Mononuclear cell (primary cell): ENCODE results near the gene OGFOD1. TPM values are rescaled to one million over a fixed set of nuclear protein-coding genes. Genes with fewer than 3 reads are reported as not detected.

Experiments
- H3K27me3 ChIP-seq: 2 replicates; pipeline ENCODE4 v1.6.0; 2011; ENCODE audit warnings: low read length, control low read depth; ENCODE audit not compliant: insufficient read depth
- H3K4me1 ChIP-seq: 2 replicates; pipeline ENCODE4 v1.5.1; 2011; ENCODE audit warnings: mild to moderate bottlenecking, low read length, control low read depth; ENCODE audit not compliant: insufficient read depth
- H3K4me3 ChIP-seq: 2 replicates; pipeline ENCODE4 v1.5.1; 2011; ENCODE audit warnings: mild to moderate bottlenecking, low read length, moderate library complexity
- H3K9me3 ChIP-seq: 2 replicates; pipeline ENCODE4 v1.5.1; 2011; ENCODE audit warnings: low read depth, mild to moderate bottlenecking, control low read depth, low read length
- total RNA-seq: library from RNA; depleted of rRNA; stranded (reverse); fragments of >200 nt; gene quantifications from one replicate; pipeline ENCODE4 v1.2.3, GENCODE V29; 2012

The OGFOD1 gene
- total RNA-seq, 1 donor, result 20.6 TPM

DNA sequence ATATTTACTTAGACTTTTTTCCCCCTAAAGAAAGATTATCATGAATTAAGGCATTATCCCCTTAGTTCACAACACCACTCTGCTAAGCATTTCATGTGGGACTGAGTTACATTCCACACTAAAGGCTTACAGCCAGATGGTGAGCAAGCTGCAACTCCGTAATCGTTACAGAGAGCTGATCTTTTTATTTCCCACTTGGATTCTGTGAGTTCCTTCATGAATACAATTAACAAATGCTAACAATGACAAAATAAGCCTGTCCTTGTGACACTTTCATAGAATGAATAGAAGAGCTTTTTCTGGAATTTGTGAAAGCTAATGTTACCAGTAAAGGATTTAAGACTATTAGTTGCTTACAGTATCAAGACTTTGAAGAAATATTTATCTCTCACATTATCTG, 8.7 kb downstream of the OGFOD1 start:
- H3K27me3 ChIP-seq, result no peaks in the 10 kb centered on the region
- H3K4me3 ChIP-seq, result no peak overlapping the region
- H3K9me3 ChIP-seq, result no peaks in the 10 kb centered on the region
- H3K4me1 ChIP-seq, result no peaks in the 10 kb centered on the region

DNA sequence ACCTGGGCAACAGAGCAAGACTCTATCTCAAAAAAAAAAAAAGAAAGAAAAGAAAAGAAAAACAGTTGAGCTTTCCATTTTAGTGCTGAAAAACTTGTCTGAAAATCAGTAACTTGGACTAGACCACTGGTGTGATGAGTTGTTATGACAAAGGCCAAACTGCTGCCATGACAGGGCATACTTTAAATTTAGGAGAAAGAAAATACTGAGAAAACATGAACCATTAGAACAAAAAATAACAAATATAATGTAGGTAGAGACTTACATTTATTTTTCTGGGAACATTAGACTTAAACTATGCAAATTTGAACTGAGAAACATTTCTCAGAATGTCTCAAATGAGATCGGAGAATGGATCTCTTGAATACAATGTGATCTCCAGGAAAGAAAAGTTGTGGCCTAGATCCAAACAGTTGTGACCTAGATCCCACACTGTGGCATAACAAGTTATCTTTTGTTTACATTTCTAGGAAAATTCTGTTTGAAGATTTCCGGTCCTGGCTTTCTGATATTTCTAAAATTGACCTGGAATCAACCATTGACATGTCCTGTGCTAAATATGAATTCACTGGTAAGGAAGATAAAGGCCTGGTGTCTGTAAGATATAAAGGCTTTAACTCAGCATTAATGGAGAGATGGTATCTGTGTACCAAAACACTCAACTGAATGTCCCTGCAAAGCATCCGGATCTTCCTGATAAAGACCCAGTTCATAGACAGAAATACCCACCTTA, 10.9 kb downstream of the OGFOD1 start:
- no peaks in the 10 kb centered on the region for H3K4me1 ChIP-seq
- H3K4me3 ChIP-seq, result no peak overlapping the region
- H3K9me3 ChIP-seq, result no peaks in the 10 kb centered on the region
- H3K27me3 ChIP-seq, result no peaks in the 10 kb centered on the region

DNA sequence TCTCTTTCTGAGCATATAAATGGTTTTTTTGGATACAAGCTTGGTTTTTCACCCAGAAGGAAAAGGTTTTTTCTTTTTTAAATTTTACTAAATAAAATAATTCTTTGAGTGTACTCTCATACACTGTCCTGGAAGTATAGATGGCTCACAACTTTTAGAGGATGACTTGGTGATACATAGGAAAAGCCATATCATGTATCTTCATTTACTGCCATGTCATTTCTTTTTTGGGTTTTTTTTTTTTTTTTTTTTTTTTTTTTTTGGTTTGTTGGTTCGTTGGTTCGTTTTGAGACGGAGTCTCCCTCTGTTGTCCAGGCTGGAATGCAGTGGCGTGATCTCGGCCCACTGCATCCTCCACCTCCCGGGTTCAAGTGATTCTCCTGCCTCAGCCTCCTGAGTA, 11.8 kb downstream of the OGFOD1 start:
- no peak overlapping the region for H3K4me3 ChIP-seq
- H3K9me3 ChIP-seq, result no peaks in the 10 kb centered on the region
- no peaks in the 10 kb centered on the region for H3K27me3 ChIP-seq
- no peaks in the 10 kb centered on the region for H3K4me1 ChIP-seq

DNA sequence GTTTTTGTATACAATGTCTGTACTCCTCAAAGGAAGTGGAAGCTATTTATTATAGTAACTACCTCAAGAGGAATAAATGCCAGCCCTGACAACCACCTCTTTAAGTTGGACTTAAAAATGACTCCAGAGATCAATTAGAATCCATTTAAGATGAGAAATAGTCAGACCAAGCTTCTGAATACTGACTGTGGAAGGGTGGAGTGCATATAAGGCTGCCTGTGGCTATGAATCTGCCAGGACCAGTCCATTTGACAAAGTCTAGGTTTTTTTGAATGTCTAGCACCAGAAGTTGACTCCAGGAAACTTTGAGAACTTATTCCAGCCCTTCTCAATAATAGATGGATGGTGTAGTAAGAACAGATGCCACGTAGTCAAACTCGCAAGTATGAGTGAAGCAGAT, 15.0 kb downstream of the OGFOD1 start:
- Histone ChIP-seq H3K27me3 (no peaks in the 10 kb centered on the region), H3K4me1 (no peaks in the 10 kb centered on the region), H3K4me3 (no peak overlapping the region), H3K9me3 (no peaks in the 10 kb centered on the region)

DNA sequence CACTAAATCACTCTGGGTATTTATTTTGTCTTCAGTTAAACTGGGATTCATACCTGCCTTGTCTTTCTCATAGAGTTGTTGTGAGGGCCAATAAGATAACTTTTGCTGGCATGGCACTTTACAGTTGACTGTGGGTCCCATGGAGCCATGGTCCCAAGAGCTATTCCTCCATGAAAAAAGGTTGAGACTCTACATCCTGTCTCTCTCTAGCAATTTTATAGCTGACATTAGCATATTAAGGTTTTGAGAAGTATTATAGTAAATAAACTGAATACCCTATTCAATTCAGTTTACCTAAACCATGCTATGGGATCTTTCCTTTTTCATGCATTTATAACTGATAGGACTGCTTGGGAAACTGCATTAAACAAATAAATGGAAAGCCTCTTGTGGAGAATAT, 17.4 kb downstream of the OGFOD1 start:
- Histone ChIP-seq H3K27me3 (no peaks in the 10 kb centered on the region), H3K9me3 (no peaks in the 10 kb centered on the region), H3K4me3 (no peak overlapping the region), H3K4me1 (no peaks in the 10 kb centered on the region)

DNA sequence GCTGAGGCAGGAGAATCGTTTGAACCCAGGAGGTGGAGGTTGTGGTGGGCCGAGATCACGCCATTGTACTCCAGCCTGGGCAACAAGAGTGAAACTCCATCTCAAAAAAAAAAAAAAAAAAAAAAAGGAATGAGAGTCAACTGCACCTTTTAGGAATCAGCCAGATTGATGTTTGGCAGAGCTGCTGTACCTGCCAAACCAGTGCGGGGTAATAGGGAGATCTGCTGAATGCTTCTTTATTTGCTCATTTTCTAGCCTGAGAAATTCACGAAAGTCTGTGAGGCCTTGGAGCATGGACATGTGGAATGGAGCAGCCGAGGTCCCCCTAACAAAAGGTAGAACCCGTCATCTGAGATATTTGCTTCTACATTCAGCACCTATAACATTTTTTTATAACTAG, 18.4 kb downstream of the OGFOD1 start:
- no peaks in the 10 kb centered on the region for H3K9me3 ChIP-seq
- no peaks in the 10 kb centered on the region for H3K4me1 ChIP-seq
- H3K4me3 ChIP-seq, result no peak overlapping the region
- H3K27me3 ChIP-seq, result no peaks in the 10 kb centered on the region

DNA sequence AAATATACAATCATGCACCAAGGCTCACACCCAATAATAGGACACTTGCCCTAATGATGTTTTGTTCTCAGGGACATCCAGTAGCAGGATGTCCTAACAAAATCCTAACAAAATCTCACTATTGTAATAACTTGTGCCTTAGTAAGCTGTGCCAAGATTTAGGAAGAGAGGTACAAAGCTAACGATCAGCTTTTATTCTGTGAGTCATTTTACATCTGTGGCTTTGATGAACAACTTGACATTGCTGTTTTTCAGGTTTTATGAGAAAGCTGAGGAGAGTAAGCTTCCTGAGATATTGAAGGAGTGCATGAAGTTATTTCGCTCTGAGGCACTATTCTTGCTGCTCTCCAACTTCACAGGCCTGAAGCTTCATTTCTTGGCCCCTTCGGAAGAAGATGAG, 18.9 kb downstream of the OGFOD1 start:
- Histone ChIP-seq H3K27me3 (no peaks in the 10 kb centered on the region), H3K4me3 (no peak overlapping the region), H3K9me3 (no peaks in the 10 kb centered on the region), H3K4me1 (no peaks in the 10 kb centered on the region)

DNA sequence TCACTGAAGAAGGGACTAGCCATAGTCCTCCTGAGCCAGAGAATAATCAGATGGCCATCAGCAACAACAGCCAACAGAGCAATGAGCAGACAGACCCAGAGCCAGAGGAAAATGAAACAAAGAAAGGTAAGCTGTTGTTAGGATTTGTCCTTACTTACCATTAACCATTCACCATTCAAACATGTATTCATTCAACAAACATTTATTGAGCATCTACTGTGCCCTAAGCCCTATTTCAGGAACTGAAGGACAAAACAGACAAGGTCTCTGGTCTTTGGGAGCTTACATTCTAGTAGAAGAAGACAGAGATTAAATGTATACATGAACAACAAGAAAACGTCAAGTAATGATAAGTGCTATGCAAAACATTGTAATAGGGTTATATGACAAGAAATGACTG, 19.3 kb downstream of the OGFOD1 start:
- Histone ChIP-seq H3K4me3 (no peak overlapping the region), H3K9me3 (no peaks in the 10 kb centered on the region), H3K4me1 (no peaks in the 10 kb centered on the region), H3K27me3 (no peaks in the 10 kb centered on the region)

DNA sequence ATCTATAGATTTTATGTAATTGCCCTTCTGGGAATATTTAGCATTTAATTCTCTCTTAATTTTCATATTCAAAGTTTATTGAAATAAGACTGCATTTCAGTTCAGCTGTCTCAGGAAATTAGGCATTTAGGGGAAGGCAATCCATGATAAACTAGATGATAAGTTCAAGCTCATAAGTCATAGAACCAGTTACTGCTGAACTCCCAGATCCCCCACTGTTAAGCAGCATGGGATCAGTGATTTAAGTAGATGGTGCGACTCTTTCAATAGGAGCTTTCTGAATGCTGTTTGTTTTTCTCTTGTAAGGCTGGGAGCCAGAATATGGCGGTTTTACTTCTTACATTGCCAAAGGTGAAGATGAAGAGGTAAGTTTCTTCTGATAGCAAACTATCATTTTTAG, 23.8 kb downstream of the OGFOD1 start:
- Histone ChIP-seq H3K4me3 (no peak overlapping the region), H3K9me3 (no peaks in the 10 kb centered on the region), H3K27me3 (no peaks in the 10 kb centered on the region), H3K4me1 (no peaks in the 10 kb centered on the region)

DNA sequence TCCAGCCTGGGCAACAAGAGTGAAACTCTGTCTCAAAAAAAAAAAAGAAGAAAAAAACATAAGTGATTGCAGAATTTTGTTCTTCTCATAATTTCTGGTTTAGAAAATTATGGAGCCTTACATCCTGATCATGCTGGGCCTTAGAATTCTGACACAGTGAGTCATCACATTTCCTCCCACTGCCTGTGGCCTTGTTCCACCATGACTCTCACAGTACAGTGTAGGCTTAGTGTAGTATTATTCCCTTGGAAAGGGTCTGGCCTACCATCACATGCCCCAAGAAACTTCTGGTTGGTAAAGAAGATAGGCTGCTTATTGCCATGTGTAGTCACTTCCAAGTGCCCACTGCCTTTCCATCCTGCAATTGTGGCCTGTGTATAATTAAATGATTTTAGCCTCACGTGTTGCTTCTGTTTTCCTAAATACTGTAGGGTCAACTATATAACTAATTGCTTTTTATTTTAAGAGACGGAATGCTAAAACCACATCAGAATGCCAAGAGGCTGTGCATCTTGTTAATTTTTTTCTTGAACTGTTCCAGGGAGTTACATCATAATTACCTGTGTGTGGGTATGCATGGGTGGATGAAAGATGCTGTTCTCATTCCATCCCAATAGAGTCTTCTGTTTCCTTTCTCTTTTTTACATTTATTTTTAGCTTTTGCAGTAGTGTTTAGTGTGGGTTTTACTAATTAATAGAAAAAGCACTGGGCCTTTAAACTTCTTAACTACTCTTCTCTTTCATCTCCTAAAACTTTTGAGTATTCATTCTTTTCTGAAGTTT, 25.9 kb downstream of the OGFOD1 start:
- Histone ChIP-seq H3K27me3 (no peaks in the 10 kb centered on the region), H3K4me3 (no peak overlapping the region), H3K9me3 (no peaks in the 10 kb centered on the region), H3K4me1 (no peaks in the 10 kb centered on the region)

DNA sequence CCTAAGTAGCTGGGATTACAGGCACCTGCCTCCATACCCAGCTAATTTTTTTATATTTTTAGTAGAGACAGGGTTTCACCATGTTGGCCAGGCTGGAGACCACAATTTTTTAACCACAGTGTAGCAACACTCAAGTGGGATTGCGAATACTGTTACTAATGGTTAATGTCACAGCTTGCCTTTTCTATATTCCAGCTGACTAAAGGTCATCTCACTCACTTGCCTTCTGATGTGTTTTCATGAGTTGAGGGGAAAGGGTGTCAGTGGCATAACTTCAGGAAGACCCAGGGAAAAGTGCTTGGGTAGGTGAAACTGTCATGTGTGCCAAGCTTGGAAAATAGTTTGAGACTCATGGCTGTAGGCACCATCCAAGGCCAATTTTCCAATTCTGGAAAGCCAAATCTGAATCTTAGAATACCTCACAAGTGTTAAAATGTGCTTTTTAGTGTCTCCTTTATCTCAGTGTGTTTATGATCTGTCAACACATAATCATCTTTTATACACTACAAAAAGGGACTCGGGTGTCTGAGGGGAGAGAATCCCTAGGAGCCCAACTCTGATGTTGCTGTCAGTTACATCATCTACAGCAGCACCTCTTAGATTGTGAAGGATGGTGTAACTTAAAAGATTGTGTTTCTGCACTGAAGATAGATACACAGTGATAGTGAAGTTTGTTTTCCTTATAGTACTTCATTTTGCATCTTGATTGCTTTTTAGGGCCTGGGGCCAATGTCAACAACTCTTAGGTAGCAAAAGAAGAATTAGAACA, 27.1 kb downstream of the OGFOD1 start:
- H3K4me1 ChIP-seq, result no peaks in the 10 kb centered on the region
- no peaks in the 10 kb centered on the region for H3K9me3 ChIP-seq
- no peaks in the 10 kb centered on the region for H3K27me3 ChIP-seq

DNA sequence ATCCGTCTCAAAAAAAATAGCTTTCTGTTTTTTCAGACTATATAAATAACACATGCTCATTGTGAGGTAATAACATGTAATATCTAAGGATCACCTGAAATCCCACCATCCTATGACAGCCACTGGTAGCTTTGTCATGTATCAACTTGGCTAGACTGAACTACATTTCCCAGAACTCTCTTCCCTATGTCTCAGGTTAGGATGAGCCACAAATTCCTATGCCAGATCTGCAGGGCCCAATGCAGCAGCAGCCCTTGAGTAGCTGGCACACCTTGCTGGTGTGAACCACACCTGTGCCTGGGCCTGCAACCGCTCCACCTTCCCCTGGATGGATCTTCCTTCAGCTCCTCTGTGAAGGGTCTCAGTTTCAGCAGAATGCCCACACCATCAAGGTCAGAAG, 28.1 kb downstream of the OGFOD1 start:
- Histone ChIP-seq H3K4me3 (no peak overlapping the region), H3K9me3 (no peaks in the 10 kb centered on the region), H3K4me1 (no peaks in the 10 kb centered on the region), H3K27me3 (no peaks in the 10 kb centered on the region)

More for the DNA sequence above, 27.1 kb downstream of the OGFOD1 start:
- H3K4me3 ChIP-seq, result no peak overlapping the region

DNA sequence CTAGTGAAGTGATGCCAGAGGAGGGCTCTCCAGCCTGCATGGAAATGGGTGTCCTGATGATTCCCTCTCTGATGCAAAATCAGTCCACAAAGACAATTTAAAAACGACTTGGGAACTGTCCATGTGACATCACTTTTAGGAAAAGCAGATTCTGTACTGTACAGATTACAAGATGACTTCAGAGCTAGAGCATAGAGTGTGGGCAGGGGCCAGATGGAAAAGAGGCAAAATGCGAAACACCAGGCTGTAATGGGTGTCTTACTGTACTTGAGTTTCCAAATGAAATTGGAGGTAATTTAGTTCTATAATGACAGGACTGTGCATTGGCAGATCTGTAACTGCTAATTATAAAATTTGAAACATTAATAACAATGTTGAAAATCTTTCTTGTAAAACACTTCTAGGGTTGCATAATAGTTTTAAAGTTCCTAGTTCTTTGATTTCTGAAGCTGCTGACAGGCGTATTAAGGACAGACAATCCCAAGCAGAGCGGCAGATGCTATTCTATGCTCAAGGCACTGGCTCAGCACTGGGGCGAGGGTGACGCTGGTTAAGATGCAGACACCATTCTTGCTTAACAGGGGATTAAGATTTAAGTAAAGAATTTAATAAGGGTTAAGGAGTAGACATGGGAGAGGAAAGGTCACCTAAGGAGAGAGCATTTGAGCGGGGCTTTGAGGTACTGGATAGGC, 29.6 kb downstream of the OGFOD1 start:
- Histone ChIP-seq H3K4me3 (no peak overlapping the region), H3K4me1 (no peaks in the 10 kb centered on the region), H3K9me3 (no peaks in the 10 kb centered on the region), H3K27me3 (no peaks in the 10 kb centered on the region)

DNA sequence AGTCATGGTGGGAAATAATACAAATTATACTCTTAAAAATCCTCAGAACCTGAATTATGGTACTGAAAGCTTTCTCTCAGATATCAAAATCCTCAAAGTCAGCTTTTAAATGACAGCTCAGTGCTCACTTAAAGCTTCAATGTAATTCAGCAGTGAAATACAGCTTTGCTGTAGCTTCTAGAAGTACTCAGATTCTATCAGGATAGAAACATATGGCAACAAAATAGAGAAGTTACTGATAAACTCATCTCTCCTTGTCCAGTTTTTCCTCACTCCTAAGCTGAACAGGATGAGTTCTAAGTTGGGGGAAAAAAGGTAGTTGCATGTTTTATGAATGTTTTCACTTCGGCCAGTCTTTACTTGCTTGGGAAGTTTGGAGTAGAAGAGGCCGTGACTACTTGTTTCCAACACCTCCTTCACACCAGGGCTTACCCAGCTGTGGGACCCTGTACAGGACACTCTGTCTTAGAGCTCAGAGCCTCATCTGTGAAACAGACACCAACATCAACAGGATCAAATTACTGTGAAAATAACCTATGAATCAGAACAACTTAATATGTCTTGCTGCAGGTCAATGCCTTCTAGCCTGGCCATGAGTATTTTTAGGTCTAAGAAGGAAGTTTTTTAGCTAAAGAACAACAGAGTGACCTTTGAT, 30.2 kb downstream of the OGFOD1 start:
- H3K4me1 ChIP-seq, result no peaks in the 10 kb centered on the region
- H3K9me3 ChIP-seq, result no peaks in the 10 kb centered on the region
- no peak overlapping the region for H3K4me3 ChIP-seq
- H3K27me3 ChIP-seq, result no peaks in the 10 kb centered on the region
